ENCODE data around the gene MGLL.

GRCh38 chr3:127708837-127709236 lies 113.5 kb downstream of the MGLL start:
- TF ChIP-seq POLR2AphosphoS5 (IDR thresholded peaks at IDR 0.05; ENCODE audit: low read depth, low read length) (no peak), RAD21 (IDR thresholded peaks at IDR 0.05; ENCODE audit: low read depth) (no peak), CTCF (IDR thresholded peaks at IDR 0.05 in 2 of 3, conservative IDR thresholded peaks at IDR 0.05 in 1 of 3; ENCODE audit: borderline replicate concordance in 1 of 3, insufficient read depth in 1 of 3, low read depth in 2 of 3, low read length in 2 of 3) (no peak), EZH2 (IDR thresholded peaks at IDR 0.05) (no peak), MAX (IDR thresholded peaks at IDR 0.05) (no peak), POLR2A (IDR thresholded peaks at IDR 0.05; ENCODE audit: borderline replicate concordance, extremely low read depth, insufficient read depth, insufficient read length) (no peak), SIN3A (IDR thresholded peaks at IDR 0.05; ENCODE audit: low read depth) (no peak)
